Activated CD8-positive, alpha-beta memory T cell treated with anti-CD3 and anti-CD28 coated beads, Interleukin-2, amount 50 U/mL, for 1 hour (primary cell): Measurements from ENCODE around the gene TES.

Experiments
- DNase-seq: peaks from one replicate; pipeline ENCODE4 v3.0.0-alpha.2; 2020; ENCODE audit errors: extremely low read depth

TES gene

GRCh38 chr7:116219834-116220233, 9.5 kb downstream of the TES start:
- DNase-seq = no peak

GRCh38 chr7:116222501-116222900, 12.2 kb downstream of the TES start:
- DNase-seq = no peak

GRCh38 chr7:116223588-116223987, 13.2 kb downstream of the TES start:
- no peak for DNase-seq

DNA sequence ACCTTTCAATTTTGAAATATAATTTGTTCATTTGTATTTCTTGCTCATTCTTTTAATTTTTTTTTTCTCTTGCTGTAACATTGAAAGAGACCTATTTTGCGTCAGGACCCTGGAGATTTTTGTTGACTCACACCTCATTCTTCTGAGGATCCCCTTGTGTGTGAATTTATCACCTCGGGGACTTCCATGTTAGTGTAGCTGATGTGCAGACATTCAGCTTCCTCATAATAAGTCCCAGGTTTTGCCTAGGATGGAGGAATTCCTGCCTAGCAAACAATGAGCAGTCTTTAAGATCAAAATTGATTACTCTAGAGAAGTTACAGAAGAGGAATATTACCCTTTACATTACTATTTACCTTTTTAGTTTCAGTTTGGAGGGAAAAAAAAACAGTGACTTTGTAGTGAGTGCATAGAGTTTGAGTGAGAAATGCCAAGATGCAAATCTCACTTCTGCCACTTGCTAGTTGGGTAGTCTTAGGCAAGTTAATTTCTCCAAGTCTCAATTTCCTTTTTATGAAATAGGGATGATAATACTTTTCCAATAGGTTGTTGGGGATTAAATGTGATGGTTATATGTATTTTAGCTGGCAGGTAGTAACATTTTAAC, 14.3 kb downstream of the TES start:
- DNase-seq = no peak

- no peak for DNase-seq
Measured at GRCh38 chr7:116225860-116226259, 15.5 kb downstream of the TES start.

DNA sequence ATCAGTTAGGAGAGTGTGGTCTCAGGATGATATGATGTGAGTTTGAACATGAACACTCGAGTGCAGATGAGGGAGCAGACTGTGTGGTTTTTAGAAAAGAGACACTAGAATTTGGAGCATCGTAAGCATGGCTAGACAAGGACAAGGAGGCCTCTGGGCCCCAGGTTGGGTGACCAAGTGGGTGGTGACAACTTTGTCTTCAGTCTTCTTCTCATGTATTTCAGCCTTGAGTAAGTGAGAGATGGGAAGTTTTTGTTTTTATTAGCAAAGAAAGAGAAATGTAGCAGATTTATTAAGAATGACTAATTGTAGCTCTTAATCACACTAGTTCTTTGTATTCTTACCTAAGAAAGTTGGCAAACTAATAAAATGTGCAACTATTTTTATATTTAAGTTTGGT, 16.3 kb downstream of the TES start:
- DNase-seq = no peak

DNA sequence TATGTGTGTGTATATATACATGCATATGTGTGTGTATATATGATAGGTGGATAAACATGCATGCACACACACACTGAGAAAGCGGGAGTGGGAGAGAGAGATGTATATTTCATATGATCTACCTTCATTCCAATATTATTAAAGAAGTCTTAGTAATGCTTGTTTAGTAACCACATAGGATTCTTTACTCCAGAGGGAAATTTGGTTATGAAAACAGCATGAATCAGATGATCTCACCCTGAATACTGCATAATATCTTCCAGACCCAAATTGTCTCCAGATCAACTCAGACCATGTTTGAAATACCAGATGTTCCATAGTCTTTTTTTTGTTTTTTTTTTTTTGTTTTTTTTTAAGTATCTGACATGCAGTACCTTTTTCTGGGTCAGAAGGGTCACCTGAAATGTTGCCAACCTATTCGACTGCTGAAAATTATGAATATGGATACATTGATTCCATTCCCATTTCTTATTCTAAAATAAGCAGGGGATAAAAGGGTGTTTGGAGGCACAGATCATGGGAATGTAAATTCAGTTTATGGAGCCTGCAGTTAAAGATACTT, 17.4 kb downstream of the TES start:
- no peak for DNase-seq

- DNase-seq = no peak
Measured at GRCh38 chr7:116228241-116228640, 17.9 kb downstream of the TES start.

- no peak for DNase-seq
Measured at GRCh38 chr7:116229366-116229765, 19.0 kb downstream of the TES start.

DNA sequence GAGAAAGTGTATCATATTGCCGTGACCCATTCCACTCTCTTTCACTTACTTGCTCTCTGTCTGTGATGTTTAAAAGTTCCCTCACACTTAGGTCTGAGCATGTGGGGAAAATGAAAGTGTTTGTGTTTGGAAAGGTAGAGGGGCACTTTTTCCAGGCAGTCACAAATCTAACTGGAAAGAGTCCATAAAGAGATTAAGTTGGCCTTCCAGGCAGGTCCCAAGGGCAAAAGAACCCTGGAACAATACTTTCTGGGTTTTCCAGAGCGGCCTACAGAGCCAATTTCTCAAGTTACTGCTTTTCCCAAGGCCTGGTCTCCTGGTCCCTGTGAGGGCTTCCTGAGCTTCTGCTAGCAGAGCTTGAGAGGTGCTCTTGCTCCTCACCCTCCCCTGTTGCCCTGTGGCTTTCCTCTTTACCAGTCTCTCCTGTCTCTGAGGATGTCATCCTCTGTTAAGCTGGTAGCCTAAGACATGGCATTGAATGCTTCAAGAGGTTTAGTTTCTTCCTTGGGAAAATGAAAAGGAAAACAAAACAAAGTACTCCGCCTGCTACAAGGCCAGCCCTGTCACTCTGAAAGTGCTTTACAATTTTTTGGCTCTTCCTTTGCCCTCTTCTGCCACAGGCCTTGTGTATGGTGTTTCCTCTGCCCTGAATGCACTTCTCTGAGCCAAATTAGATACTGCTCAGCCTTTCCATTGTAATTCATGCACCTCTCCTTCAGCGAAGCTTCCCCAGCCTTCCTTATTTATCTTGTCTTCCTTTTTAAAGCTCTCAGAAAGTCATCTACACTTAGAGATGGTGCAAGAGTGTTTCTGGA, 20.1 kb downstream of the TES start:
- no peak for DNase-seq

DNA sequence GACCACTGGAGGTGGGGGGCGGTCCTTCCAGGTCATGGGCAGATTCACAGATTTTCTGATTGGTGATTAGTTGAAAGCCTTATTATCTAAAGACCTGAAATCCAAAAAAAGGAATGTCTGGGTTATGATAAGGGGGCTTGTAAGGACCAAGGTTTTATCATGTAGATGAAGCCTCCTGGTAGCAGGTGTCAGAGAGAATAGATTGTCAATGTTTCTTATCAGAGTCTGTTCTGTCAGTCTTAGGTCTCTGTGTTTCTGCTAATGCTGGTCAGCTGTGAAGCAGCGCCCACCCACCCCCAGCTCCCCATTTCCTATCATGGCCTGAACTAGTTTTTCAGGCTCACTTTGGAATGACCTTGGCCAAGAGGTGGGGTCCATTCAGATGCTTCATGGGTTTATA, 21.2 kb downstream of the TES start:
- no peak for DNase-seq

DNA sequence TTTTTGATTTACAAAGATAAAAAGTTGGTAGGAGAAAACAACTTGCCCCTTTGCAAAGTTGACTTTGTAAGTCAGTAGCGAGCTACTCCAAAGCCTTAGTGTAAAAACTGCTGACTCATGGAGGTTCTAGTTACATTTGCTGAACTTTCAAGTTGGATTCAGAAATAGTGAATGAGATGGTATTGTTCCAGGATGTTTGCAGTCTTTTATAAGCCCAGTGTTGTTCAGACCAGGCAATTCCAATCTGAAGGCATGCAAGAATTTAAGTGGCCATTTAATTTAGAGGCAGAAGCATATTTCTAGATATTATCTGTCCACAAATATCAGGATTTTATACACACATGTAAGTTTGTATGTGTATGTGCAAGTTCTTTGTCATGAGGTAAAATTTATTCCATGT, 21.6 kb downstream of the TES start:
- no peak for DNase-seq

GRCh38 chr7:116232350-116232749, 22.0 kb downstream of the TES start:
- no peak for DNase-seq

- no peak for DNase-seq
Measured at GRCh38 chr7:116232920-116233319, 22.6 kb downstream of the TES start.

GRCh38 chr7:116234517-116235200, 24.3 kb downstream of the TES start:
- no peak for DNase-seq

DNA sequence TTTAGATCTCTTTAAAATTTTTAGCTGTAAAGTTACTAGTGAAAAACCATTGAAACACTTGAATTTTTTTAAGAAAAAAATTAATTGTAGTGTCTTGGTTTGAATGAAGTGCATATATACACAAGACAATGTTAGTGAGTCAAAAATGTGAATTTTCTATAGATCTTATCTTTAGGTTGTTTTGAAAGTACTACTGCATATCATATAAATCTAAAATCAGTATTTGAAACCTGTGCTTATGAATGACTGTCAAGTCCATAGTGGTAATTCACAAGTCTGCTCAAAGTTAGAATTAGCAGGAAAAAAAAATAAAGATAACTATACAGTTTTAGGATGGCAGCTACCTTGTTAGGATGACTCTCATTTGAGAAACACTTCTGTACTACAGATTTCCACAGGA, 25.0 kb downstream of the TES start:
- no peak for DNase-seq

- DNase-seq = peak; percentile 21
Measured at GRCh38 chr7:116236020-116236630, 25.8 kb downstream of the TES start.

- no peak for DNase-seq
Measured at GRCh38 chr7:116239020-116239419, 28.7 kb downstream of the TES start.

- DNase-seq = no peak
Measured at GRCh38 chr7:116239434-116239833, 29.1 kb downstream of the TES start.

DNA sequence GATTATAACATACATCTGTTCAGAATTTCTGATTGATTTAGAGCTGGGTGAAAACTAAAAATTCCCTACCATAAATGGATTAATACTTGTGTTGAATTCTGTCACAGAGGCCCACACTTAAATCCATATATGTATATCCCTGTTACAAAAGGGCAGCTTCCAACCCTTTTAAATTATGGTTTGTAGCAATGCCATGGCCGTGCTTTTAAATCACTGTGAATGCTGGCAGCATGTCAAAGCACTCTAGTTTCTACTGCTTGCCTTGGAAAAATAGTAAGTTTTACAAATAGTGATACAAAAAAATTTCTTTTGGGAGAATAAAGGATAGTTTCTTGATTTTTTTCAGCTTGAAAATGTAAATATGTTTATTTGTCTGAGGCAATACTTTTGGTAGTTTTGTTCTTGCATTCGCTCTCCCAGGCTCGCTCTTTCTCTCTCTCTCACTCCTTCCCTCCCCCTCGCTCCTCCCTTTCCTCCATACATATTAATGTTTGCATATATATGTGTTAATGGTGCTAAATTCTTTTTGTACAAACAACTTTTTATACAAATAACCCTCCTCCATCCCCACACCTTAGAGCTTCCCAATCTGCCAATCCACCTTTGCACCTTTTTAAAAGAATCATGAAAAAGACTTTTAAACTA, 29.8 kb downstream of the TES start:
- DNase-seq = no peak

GRCh38 chr7:116241291-116241690, 31.0 kb downstream of the TES start:
- no peak for DNase-seq

GRCh38 chr7:116242178-116242577, 31.8 kb downstream of the TES start:
- no peak for DNase-seq
